HepG2 (cell line): ENCODE results near the gene LATS2. TPM values are rescaled to one million over a fixed set of nuclear protein-coding genes. Genes with fewer than 3 reads are reported as not detected.

Experiments used
- ATAD3A ChIP-seq: sonication (generic); formaldehyde crosslinking; IDR thresholded peaks from 2 replicates; pipeline ENCODE4 v1.4.0; 2020; ENCODE audit warnings: missing genetic modification reagents
- CEBPB ChIP-seq: IDR thresholded peaks from 2 replicates; pipeline ENCODE4 v1.6.1; 2011; ENCODE audit warnings: low read depth, low read length, improper control_type of control experiment, borderline replicate concordance
- GATAD2A ChIP-seq: IDR thresholded peaks from 2 replicates; pipeline ENCODE4 v1.6.1; 2016
- GFI1 ChIP-seq: sonication (generic); formaldehyde crosslinking; IDR thresholded peaks from 2 replicates; pipeline ENCODE4 v1.5.0; 2020; ENCODE audit warnings: missing genetic modification reagents, mild to moderate bottlenecking, borderline replicate concordance
- HDAC6 ChIP-seq: fragments of 200-600 bp; sonication (generic); IDR thresholded peaks from 2 replicates; pipeline ENCODE4 v1.7.0; 2017; ENCODE audit warnings: mild to moderate bottlenecking, antibody characterized with exemption, low read length, low read depth
- HOXA3 ChIP-seq: sonication (generic); formaldehyde crosslinking; IDR thresholded peaks from 2 replicates; pipeline ENCODE4 v1.5.0; 2020; ENCODE audit warnings: missing genetic modification reagents
- KAT8 ChIP-seq: IDR thresholded peaks from 2 replicates; pipeline ENCODE4 v1.6.1; 2016; ENCODE audit warnings: missing genetic modification reagents, missing compliant biosample characterization
- KLF6 ChIP-seq: IDR thresholded peaks from 2 replicates; pipeline ENCODE4 v1.8.0; 2016; ENCODE audit warnings: missing biosample characterization, missing genetic modification reagents
- POLR2A ChIP-seq, 2 experiments: IDR thresholded peaks; 2 replicates each; pipeline ENCODE4 v1.6.1; 2011; ENCODE audit warnings: low read depth in 2 of 2, low read length in 2 of 2, mild to moderate bottlenecking in 1 of 2, moderate library complexity in 1 of 2; ENCODE audit not compliant: insufficient read depth in 1 of 2
- SAP130 ChIP-seq: IDR thresholded peaks from 2 replicates; pipeline ENCODE4 v1.6.1; 2016; ENCODE audit warnings: low read depth
- SUZ12 ChIP-seq: fragments of 150-350 bp; IDR thresholded peaks from 2 replicates; pipeline ENCODE4 v1.6.1; 2014; ENCODE audit warnings: low read depth, low read length
- TBX3 ChIP-seq: fragments of 450-650 bp; IDR thresholded peaks from 2 replicates; pipeline ENCODE4 v1.6.1; 2017; ENCODE audit warnings: antibody characterized with exemption, mild to moderate bottlenecking, inconsistent platforms, borderline replicate concordance
- TCF7 ChIP-seq: sonication (generic); IDR thresholded peaks from 2 replicates; pipeline ENCODE4 v1.6.1; 2016; ENCODE audit warnings: antibody characterized with exemption, low read depth
- THAP11 ChIP-seq: IDR thresholded peaks from 2 replicates; pipeline ENCODE4 v1.6.1; 2016; ENCODE audit warnings: missing biosample characterization, missing genetic modification reagents
- ZNF121 ChIP-seq: sonication (generic); formaldehyde crosslinking; IDR thresholded peaks from 2 replicates; pipeline ENCODE4 v1.5.0; 2020; ENCODE audit warnings: mild to moderate bottlenecking, missing genetic modification reagents
- ZNF138 ChIP-seq: sonication (generic); formaldehyde crosslinking; IDR thresholded peaks from 2 replicates; pipeline ENCODE4 v1.5.0; 2020; ENCODE audit warnings: mild to moderate bottlenecking, low read depth, missing genetic modification reagents
- ZNF232 ChIP-seq: sonication (generic); formaldehyde crosslinking; IDR thresholded peaks from 2 replicates; pipeline ENCODE4 v1.4.0; 2020; ENCODE audit warnings: missing genetic modification reagents, borderline replicate concordance
- ZNF564 ChIP-seq: sonication (generic); formaldehyde crosslinking; IDR thresholded peaks from 2 replicates; pipeline ENCODE4 v1.8.1; 2023; ENCODE audit warnings: mild to moderate bottlenecking, missing genetic modification reagents
- ZNF615 ChIP-seq: sonication (generic); formaldehyde crosslinking; IDR thresholded peaks from 2 replicates; pipeline ENCODE4 v1.5.0; 2020; ENCODE audit warnings: mild to moderate bottlenecking, missing genetic modification reagents, borderline replicate concordance
- ZNF619 ChIP-seq: sonication (generic); formaldehyde crosslinking; IDR thresholded peaks from 2 replicates; pipeline ENCODE4 v1.4.0; 2020; ENCODE audit warnings: mild to moderate bottlenecking, missing genetic modification reagents
- ZNF777 ChIP-seq: sonication (generic); formaldehyde crosslinking; IDR thresholded peaks from 2 replicates; pipeline ENCODE4 v1.4.0; 2020; ENCODE audit warnings: missing genetic modification reagents
- ZNF83 ChIP-seq: sonication (generic); formaldehyde crosslinking; IDR thresholded peaks from 2 replicates; pipeline ENCODE4 v1.4.0; 2020; ENCODE audit warnings: missing genetic modification reagents, mild to moderate bottlenecking, borderline replicate concordance
- polyA plus RNA-seq, 8 experiments: library from polyadenylated mRNA; depleted of rRNA in 3 of 8; stranded (reverse) in 7 of 8; unstranded in 1 of 8; fragments of >200 nt; fragmentation: Illumina TruSeq in 4 of 8; extraction: Trizol in 4 of 8; gene quantifications; 2 replicates each; pipeline versions ENCODE4 v1.2.1 to v1.2.3, GENCODE V29; 2011 to 2016; ENCODE audit warnings: low read depth in 4 of 8, missing spikeins in 1 of 8, mixed read lengths in 1 of 8; ENCODE audit not compliant: insufficient read depth in 1 of 8
- total RNA-seq, 5 experiments: library from RNA; depleted of rRNA; stranded (reverse); fragments of >200 nt; fragmentation: Illumina TruSeq; extraction: Trizol; gene quantifications; 2 replicates each; pipeline ENCODE4 v1.2.3, GENCODE V29; 2016; ENCODE audit warnings: low read depth in 1 of 5
- TF ChIP-seq, protein P1 (sequence below): sonication (generic); formaldehyde crosslinking; IDR thresholded peaks from 2 replicates; pipeline ENCODE4 v1.4.0; 2020; ENCODE audit warnings: missing genetic modification reagents
- TF ChIP-seq, protein P2 (sequence below): sonication (generic); formaldehyde crosslinking; IDR thresholded peaks from 2 replicates; pipeline ENCODE4 v1.5.0; 2020; ENCODE audit warnings: missing genetic modification reagents, mild to moderate bottlenecking, borderline replicate concordance
- TF ChIP-seq, protein P3 (sequence below): sonication (generic); formaldehyde crosslinking; IDR thresholded peaks from 2 replicates; pipeline ENCODE4 v1.4.0; 2020; ENCODE audit warnings: missing genetic modification reagents
- TF ChIP-seq, protein P4 (sequence below), 2 experiments: sonication (generic) in 1 of 2; formaldehyde crosslinking in 1 of 2; IDR thresholded peaks; 2 replicates each; pipeline versions ENCODE4 v1.5.1 to v1.6.1; 2011 to 2020; ENCODE audit warnings: borderline replicate concordance in 1 of 2, low read depth in 1 of 2, low read length in 1 of 2, mild to moderate bottlenecking in 1 of 2, missing genetic modification reagents in 1 of 2, moderate library complexity in 1 of 2

LATS2 gene
- total and polyA plus RNA-seq, 2 of the 13 experiments (the other 11 are each of a cell fraction or from before 2014, with no cell fraction given) = 7.3 to 8.5 TPM

DNA sequence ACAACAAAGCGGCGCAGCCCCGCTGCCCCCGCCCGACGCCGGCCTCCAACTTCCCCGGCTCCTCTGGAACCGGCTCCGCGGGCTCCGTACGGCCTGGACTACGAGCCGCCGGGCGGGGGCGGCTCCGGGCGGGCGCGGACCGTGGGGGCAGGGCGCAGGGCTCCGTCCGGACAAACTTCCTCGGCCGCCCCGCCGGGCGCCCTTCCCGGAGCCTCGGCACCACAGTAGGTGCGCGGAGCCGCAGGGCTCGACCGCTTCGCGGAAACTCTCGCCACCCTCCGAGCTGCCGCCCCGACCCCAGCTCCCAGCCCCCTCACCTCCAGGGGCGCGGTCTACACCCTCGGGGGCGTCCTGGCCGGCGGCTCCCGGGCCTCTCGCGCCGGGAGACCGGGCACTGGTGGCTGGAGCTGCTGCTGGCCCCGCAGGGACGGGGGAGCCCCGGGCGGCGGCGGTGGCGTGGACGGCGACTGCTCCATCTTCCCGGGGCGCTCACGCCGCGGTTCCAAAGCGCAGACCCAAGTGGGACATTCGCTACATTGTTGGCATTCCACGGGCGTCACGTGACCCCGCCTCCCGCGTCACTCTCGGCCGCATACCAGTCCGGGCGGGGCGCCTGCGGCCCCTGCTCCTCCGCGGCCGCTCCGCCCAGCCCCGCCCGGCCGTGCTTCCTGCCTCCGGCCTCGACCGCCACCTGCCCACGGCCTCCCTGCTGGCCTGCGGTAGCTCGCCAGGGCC, at the start of gene LATS2 (continued):
- TF ChIP-seq TCF7 (no peak), SUZ12 (no peak), HOXA3 (CRISPR knock-in tag) (peak; percentile 86), ZNF83 (0 out of 2 replicates have a peak, but pooled peaks have one; percentile 70), THAP11 (peak; percentile 40; the same call in 1 of the 2 replicates), ZNF232 (CRISPR knock-in tag) (no peak), ZNF615 (CRISPR knock-in tag) (no peak), ZNF777 (CRISPR knock-in tag) (peak; percentile 85), ZNF564 (CRISPR knock-in tag) (peak; percentile 85; the same call in 1 of the 2 replicates), POLR2A (IDR thresholded peaks at IDR 0.05; ENCODE audit: insufficient read depth in 1 of 2, low read depth in 2 of 2, low read length in 2 of 2) (peak; percentile 85 to 86), KLF6 (peak; percentile 35; the same call in 1 of the 2 replicates), ZNF138 (peak; percentile 49; the same call in 1 of the 2 replicates), ZNF121 (CRISPR knock-in tag) (peak; percentile 74), GATAD2A (CRISPR knock-in tag) (0 out of 2 replicates have a peak, but pooled peaks have one; percentile 52), TBX3 (peak; percentile 30; the same call in 1 of the 2 replicates), SAP130 (peak; percentile 91), ATAD3A (CRISPR knock-in tag) (no peak), ZNF619 (CRISPR knock-in tag) (no peak), CEBPB (no peak), KAT8 (CRISPR knock-in tag) (peak; percentile 28; the same call in 1 of the 2 replicates), GFI1 (CRISPR knock-in tag) (peak; percentile 66; the same call in 1 of the 2 replicates), HDAC6 (no peak)
- TF ChIP-seq, protein P1, sequence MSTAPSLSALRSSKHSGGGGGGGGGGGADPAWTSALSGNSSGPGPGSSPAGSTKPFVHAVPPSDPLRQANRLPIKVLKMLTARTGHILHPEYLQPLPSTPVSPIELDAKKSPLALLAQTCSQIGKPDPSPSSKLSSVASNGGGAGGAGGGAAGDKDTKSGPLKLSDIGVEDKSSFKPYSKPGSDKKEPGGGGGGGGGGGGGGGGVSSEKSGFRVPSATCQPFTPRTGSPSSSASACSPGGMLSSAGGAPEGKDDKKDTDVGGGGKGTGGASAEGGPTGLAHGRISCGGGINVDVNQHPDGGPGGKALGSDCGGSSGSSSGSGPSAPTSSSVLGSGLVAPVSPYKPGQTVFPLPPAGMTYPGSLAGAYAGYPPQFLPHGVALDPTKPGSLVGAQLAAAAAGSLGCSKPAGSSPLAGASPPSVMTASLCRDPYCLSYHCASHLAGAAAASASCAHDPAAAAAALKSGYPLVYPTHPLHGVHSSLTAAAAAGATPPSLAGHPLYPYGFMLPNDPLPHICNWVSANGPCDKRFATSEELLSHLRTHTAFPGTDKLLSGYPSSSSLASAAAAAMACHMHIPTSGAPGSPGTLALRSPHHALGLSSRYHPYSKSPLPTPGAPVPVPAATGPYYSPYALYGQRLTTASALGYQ (CRISPR knock-in tag) = no peak
- TF ChIP-seq, protein P2, sequence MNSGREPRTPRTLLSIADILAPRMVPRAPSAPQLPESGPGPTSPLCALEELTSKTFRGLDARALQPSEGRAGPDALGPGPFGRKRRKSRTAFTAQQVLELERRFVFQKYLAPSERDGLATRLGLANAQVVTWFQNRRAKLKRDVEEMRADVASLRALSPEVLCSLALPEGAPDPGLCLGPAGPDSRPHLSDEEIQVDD (CRISPR knock-in tag) = no peak
- TF ChIP-seq, protein P3, sequence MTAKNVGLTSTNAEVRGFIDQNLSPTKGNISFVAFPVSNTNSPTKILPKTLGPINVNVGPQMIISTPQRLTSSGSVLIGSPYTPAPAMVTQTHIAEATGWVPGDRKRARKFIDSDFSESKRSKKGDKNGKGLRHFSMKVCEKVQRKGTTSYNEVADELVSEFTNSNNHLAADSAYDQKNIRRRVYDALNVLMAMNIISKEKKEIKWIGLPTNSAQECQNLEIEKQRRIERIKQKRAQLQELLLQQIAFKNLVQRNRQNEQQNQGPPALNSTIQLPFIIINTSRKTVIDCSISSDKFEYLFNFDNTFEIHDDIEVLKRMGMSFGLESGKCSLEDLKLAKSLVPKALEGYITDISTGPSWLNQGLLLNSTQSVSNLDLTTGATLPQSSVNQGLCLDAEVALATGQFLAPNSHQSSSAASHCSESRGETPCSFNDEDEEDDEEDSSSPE (CRISPR knock-in tag) = peak; percentile 66; the same call in 1 of the 2 replicates
- TF ChIP-seq, protein P4, sequence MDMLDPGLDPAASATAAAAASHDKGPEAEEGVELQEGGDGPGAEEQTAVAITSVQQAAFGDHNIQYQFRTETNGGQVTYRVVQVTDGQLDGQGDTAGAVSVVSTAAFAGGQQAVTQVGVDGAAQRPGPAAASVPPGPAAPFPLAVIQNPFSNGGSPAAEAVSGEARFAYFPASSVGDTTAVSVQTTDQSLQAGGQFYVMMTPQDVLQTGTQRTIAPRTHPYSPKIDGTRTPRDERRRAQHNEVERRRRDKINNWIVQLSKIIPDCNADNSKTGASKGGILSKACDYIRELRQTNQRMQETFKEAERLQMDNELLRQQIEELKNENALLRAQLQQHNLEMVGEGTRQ (IDR thresholded peaks at IDR 0.05; ENCODE audit: low read depth, low read length) = peak; percentile 97
- TF ChIP-seq, protein P4 (CRISPR knock-in tag; IDR thresholded peaks at IDR 0.05; ENCODE audit: borderline replicate concordance) = peak; percentile 89; the same call in 1 of the 2 replicates
